A549 (cell line): Measurements from ENCODE around the gene LGR6. TPM values are rescaled to one million over a fixed set of nuclear protein-coding genes. Genes with fewer than 3 reads are reported as not detected.

Experiments
- ATAC-seq, 2 experiments: fragments of 200-7000 bp in 1 of 2; fragments of >200 bp in 1 of 2; cut with Nextera tagmentation in 1 of 2; cut with Tn5 transposase in 1 of 2; 3 replicates each; pipeline versions ENCODE4 v1.8.0 to v1.9.1; 2018 to 2020; ENCODE audit warnings: mild to moderate bottlenecking in 1 of 2, moderate library complexity in 1 of 2
- CTCF ChIA-PET: fragments of 300-600 bp; sonication (Branson Sonifier 250); formaldehyde crosslinking; extraction: SDS; loops from one replicate; lab custom pipeline; 2021; ENCODE audit warnings: antibody characterized with exemption, inconsistent platforms; lab: Yijun Ruan, JAX
- POLR2A ChIA-PET: fragments of 350-600 bp; formaldehyde crosslinking; extraction: SDS; loops from one replicate; lab custom pipeline; 2021; ENCODE audit warnings: antibody characterized with exemption, inconsistent platforms; lab: Yijun Ruan, JAX
- DNase-seq, 2 experiments: peaks; one replicate each; pipeline versions ENCODE4 v3.0.0 to v3.0.0-alpha.2; 2011 to 2016; ENCODE audit warnings: low read depth in 1 of 2, low spot score in 1 of 2
- FAIRE-seq: peaks from 2 replicates; lab custom pipeline; 2011; peaks lifted over from hg19 to GRCh38; lab: Jason Lieb, UNC
- H3K27ac ChIP-seq, 2 experiments: fragments of >200 bp; sonication (Bioruptor Twin); formaldehyde crosslinking; 3 replicates each; pipeline ENCODE4 v1.5.1; 2016 to 2017
- H3K4me1 ChIP-seq: fragments of >200 bp; sonication (Bioruptor Twin); formaldehyde crosslinking; 3 replicates; pipeline ENCODE4 v1.6.1; 2016
- H3K4me2 ChIP-seq: fragments of >200 bp; sonication (Bioruptor Twin); formaldehyde crosslinking; 3 replicates; pipeline ENCODE4 v1.6.1; 2016
- H3K4me3 ChIP-seq: fragments of >200 bp; sonication (Bioruptor Twin); formaldehyde crosslinking; 3 replicates; pipeline ENCODE4 v1.5.1; 2016
- H3K9me3 ChIP-seq: fragments of >200 bp; sonication (Bioruptor Twin); formaldehyde crosslinking; 3 replicates; pipeline ENCODE4 v1.6.1; 2016
- CBX2 ChIP-seq: fragments of 200-600 bp; sonication (generic); IDR thresholded peaks from 2 replicates; pipeline ENCODE4 v1.6.1; 2016; ENCODE audit warnings: low read depth, mild to moderate bottlenecking, borderline replicate concordance
- CEBPB ChIP-seq, 2 experiments: fragments of >200 bp in 1 of 2; sonication (Bioruptor Twin) in 1 of 2; formaldehyde crosslinking in 1 of 2; IDR thresholded peaks; 2 replicates each; pipeline ENCODE4 v1.6.1; 2012 to 2016
- CTCF ChIP-seq: fragments of >200 bp; sonication (Bioruptor Twin); formaldehyde crosslinking; IDR thresholded peaks from 3 replicates; pipeline ENCODE4 v1.5.1; 2016
- E2F6 ChIP-seq: IDR thresholded peaks from 2 replicates; pipeline ENCODE4 v1.6.1; 2012; ENCODE audit warnings: low read depth, borderline replicate concordance
- EHF ChIP-seq: fragments of 250-450 bp; sonication (Bioruptor Pico); IDR thresholded peaks from 2 replicates; pipeline ENCODE4 v1.5.0; 2020; ENCODE audit warnings: mild to moderate bottlenecking
- EP300 ChIP-seq, 2 experiments: fragments of >200 bp; sonication (Bioruptor Twin); formaldehyde crosslinking; IDR thresholded peaks; 2 replicates in 1 of 2; 3 replicates in 1 of 2; pipeline ENCODE4 v1.6.1; 2016 to 2017
- HDAC2 ChIP-seq: fragments of 200-600 bp; sonication (generic); IDR thresholded peaks from 2 replicates; pipeline ENCODE4 v1.6.1; 2016
- HEYL ChIP-seq: fragments of 250-450 bp; sonication (Bioruptor Pico); IDR thresholded peaks from 2 replicates; pipeline ENCODE4 v1.8.0; 2021; ENCODE audit warnings: mild to moderate bottlenecking, moderate library complexity
- HOXB13 ChIP-seq: fragments of 250-450 bp; sonication (Bioruptor Pico); IDR thresholded peaks from 2 replicates; pipeline ENCODE4 v1.5.0; 2020; ENCODE audit warnings: low read depth, mild to moderate bottlenecking, moderate library complexity
- MYC ChIP-seq: IDR thresholded peaks from 2 replicates; pipeline ENCODE4 v1.6.1; 2012; ENCODE audit warnings: mild to moderate bottlenecking, inconsistent platforms, low read length, improper control_type of control experiment, borderline replicate concordance
- PBX3 ChIP-seq: IDR thresholded peaks from 2 replicates; pipeline ENCODE4 v1.6.1; 2012
- PHF8 ChIP-seq: fragments of 200-600 bp; sonication (generic); IDR thresholded peaks from 2 replicates; pipeline ENCODE4 v1.6.1; 2016; ENCODE audit warnings: low read depth, mild to moderate bottlenecking, antibody characterized with exemption, moderate library complexity, borderline replicate concordance
- POLR2AphosphoS2 ChIP-seq: conservative IDR thresholded peaks from 2 replicates; pipeline ENCODE4 v1.6.1; 2012; ENCODE audit warnings: low read length, improper control_type of control experiment, inconsistent platforms
- RAD21 ChIP-seq, 2 experiments: fragments of >200 bp in 1 of 2; sonication (Bioruptor Twin) in 1 of 2; formaldehyde crosslinking in 1 of 2; IDR thresholded peaks in 1 of 2; conservative IDR thresholded peaks in 1 of 2; 2 replicates in 1 of 2; 3 replicates in 1 of 2; pipeline ENCODE4 v1.6.1; 2012 to 2018; ENCODE audit warnings: inconsistent platforms in 1 of 2
- RCOR1 ChIP-seq: fragments of 150-350 bp; IDR thresholded peaks from 2 replicates; pipeline ENCODE4 v1.6.1; 2014; ENCODE audit warnings: antibody characterized with exemption, low read length, low read depth
- RNF2 ChIP-seq: fragments of 200-600 bp; sonication (generic); IDR thresholded peaks from 2 replicates; pipeline ENCODE4 v1.6.1; 2016; ENCODE audit warnings: low read depth, mild to moderate bottlenecking, antibody characterized with exemption, moderate library complexity, borderline replicate concordance
- ZC3H11A ChIP-seq: fragments of 450-650 bp; IDR thresholded peaks from 2 replicates; pipeline ENCODE4 v1.6.1; 2014; ENCODE audit warnings: antibody characterized with exemption, mild to moderate bottlenecking
- WGBS: methylation state at CpG from one replicate; pipeline ENCODE4 v1.1.6; 2017; ENCODE audit errors: missing lambda C conversion rate; 5-methylcytosine and 5-hydroxymethylcytosine counted together
- polyA plus RNA-seq, 4 experiments: library from polyadenylated mRNA; depleted of rRNA in 3 of 4; stranded (reverse); fragments of >200 nt; fragmentation: RNase III in 1 of 4; extraction: RNeasy Plus Mini Kit Qiagen cat#74134 plus additional on column Dnase treatment in 1 of 4; gene quantifications; 2 replicates in 3 of 4; 3 replicates in 1 of 4; pipeline ENCODE4 v1.2.3, GENCODE V29; 2011 to 2017

The LGR6 gene
- polyA plus RNA-seq, 2 of the 4 experiments (the other 2 are of a cell fraction): 0.84 to 1.1 TPM

- POLR2A ChIA-PET: no interaction called here
- ATAC-seq (no peak), FAIRE-seq (no peak)
These were observed 125.9 kb downstream of the LGR6 start for GRCh38 chr1:202319381-202320080.

GRCh38 chr1:202320081-202320405 is 126.4 kb downstream of the LGR6 start:
- no peak overlapping the region for H3K4me2 ChIP-seq
- POLR2A ChIA-PET: no interaction called here
- no peak for ATAC-seq
- H3K4me3 ChIP-seq: no peak overlapping the region
- no peak for TF ChIP-seq MYC
- no peak for TF ChIP-seq POLR2AphosphoS2
- TF ChIP-seq RNF2: no peak
- no peak for TF ChIP-seq EP300 (IDR thresholded peaks at IDR 0.05)
- TF ChIP-seq RAD21 (conservative IDR thresholded peaks at IDR 0.05 in 1 of 2, IDR thresholded peaks at IDR 0.05 in 1 of 2): no peak
- no peak for TF ChIP-seq HEYL (CRISPR knock-in tag)
- no peak for TF ChIP-seq CBX2
- TF ChIP-seq, all 56 proteins: peak for 0
- Histone ChIP-seq H3K27ac (no peak overlapping the region), H3K4me1 (no peaks in the 10 kb centered on the region), H3K9me3 (no peaks in the 10 kb centered on the region)
- no peak for FAIRE-seq
- DNase-seq: no peak
- CTCF ChIA-PET: interaction anchor here (1.1 to 16.6 kb wide), 6 partner anchors 9 to 150 kb away, joined by 3 to 350 read pairs (median 6); partner anchors contain the start of gene LGR6

More at GRCh38 chr1:202319381-202320080, 125.9 kb downstream of the LGR6 start:
- 70% methylated on average over 4 of the region's 4 CpGs for WGBS
- Histone ChIP-seq H3K4me1 (no peaks in the 10 kb centered on the region), H3K4me3 (no peak overlapping the region), H3K27ac (no peak overlapping the region), H3K9me3 (no peaks in the 10 kb centered on the region), H3K4me2 (no peak overlapping the region)
- no peak for TF ChIP-seq E2F6
- TF ChIP-seq ZC3H11A: no peak
- no peak for TF ChIP-seq RAD21 (conservative IDR thresholded peaks at IDR 0.05 in 1 of 2, IDR thresholded peaks at IDR 0.05 in 1 of 2)
- no peak for DNase-seq
- CTCF ChIA-PET: interaction anchor here (0.7 to 16.6 kb wide), 10 partner anchors 9 to 150 kb away, joined by 3 to 350 read pairs (median 4); partner anchors contain the start of gene LGR6

GRCh38 chr1:202323731-202324130 is 130.1 kb downstream of the LGR6 start:
- no peaks in the 10 kb centered on the region for H3K4me1 ChIP-seq

More at GRCh38 chr1:202323731-202324130, 130.1 kb downstream of the LGR6 start:
- no peak overlapping the region for H3K27ac ChIP-seq
- 88% methylated on average over 4 of the region's 4 CpGs for WGBS
- no peak for ATAC-seq
- H3K9me3 ChIP-seq: no peaks in the 10 kb centered on the region
- POLR2A ChIA-PET: no interaction called here
- CTCF ChIA-PET: interaction anchor here (4.6 to 16.6 kb wide), 3 partner anchors 8 to 139 kb away, joined by 26 to 350 read pairs (median 51); partner anchors contain the start of gene LGR6
- no peak overlapping the region for H3K4me3 ChIP-seq
- no peak overlapping the region for H3K4me2 ChIP-seq
- no peak for DNase-seq
- FAIRE-seq: no peak
- TF ChIP-seq CTCF: no peak
- TF ChIP-seq RCOR1: no peak
- no peak for TF ChIP-seq HOXB13
- no peak for TF ChIP-seq RNF2
- TF ChIP-seq EHF (CRISPR knock-in tag): no peak
- no peak for TF ChIP-seq PBX3
- no peak for TF ChIP-seq CEBPB (IDR thresholded peaks at IDR 0.05)
- TF ChIP-seq HDAC2: no peak
- no peak for TF ChIP-seq PHF8
